ENCODE measurements around the gene RFX1.

RFX1 gene

DNA sequence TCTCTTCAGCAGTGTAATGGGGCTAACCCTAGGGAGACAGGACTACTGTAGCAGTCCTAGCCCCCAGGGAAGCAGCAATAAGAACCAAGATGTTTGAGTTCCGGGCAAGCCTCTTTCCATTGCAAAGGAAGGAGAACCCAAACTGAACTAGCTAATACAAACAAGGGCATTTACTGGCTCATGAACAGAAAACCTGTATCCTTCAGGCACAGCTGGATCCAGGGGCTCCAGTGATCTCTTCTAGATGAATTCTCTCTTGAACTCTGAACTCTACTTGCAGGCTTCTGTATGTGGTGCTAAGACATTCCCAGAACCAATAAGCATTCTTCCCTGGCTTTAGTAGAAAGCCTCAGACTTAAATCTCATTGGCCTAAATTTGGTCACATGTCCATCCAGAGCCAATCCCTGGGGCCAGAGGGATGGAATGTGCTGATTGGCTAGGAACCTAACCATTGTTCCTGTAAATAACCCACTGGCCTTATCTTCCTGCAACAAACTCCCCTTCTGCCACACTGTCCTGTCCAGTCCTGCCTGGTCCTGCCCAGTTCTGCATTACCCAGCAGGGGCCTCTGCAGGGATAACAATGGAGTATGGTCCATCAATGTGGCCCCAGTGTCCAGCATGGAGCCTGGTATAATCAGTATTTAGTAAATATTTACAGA lies 64.0 kb downstream of the RFX1 start:
- Histone ChIP-seq H3K4me3 (ENCODE audit: low read depth, low read length) (no peak overlapping the region), H2AFZ (no peak overlapping the region), H3K9ac (no peak overlapping the region), H3K9me3 (ENCODE audit: control insufficient read depth, low read length) (no peaks in the 10 kb centered on the region), H3K27me3 (ENCODE audit: control insufficient read depth, insufficient read depth, low read length) (no peaks in the 10 kb centered on the region), H3K79me2 (no peaks in the 10 kb centered on the region), H3K36me3 (ENCODE audit: control insufficient read depth, insufficient read depth, low read length) (no peaks in the 10 kb centered on the region), H3K4me2 (ENCODE audit: low read length) (no peak overlapping the region), H3K27ac (no peak overlapping the region), H3K4me1 (no peaks in the 10 kb centered on the region)
- no peak for TF ChIP-seq CTCF (IDR thresholded peaks at IDR 0.05)

DNA sequence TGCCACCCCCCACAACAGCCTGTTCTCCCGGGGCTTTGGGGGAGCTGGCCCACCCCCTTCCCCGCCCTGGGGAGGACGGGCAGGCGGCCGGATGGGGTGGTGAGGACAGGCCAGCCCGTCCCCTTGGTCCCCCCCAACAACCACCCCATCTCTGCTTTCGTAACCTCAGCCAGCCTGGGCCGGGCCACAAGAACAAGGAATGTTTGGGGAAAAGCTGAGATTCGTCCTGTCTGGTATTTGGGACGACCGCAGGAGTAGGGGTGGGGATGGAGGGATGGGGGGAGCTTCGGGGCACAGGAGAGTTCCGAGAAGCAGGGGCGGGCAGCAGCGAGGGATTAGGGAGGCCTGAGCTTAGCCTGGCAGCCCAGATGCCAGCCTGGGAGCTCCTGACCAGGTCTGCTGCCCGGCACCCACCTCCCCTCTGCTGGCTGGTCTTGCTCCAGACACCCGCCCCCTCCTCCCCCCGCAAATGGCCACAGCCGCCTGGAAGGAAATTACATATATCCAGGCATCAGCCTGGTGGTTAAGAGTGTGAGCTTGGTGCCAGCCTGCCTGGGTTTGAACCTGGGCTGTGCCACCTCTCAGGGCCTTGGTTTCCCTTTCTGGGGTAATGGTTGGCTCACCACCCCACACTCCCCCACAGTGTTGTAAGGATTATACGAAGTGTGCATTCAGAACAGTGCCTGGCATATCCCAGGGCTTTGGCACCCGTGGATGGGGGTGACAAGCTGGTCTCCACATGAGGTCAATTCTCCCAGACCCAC lies 67.6 kb downstream of the RFX1 start, which contains the start of gene PODNL1:
TSS of gene PODNL1 (minus strand) at position 117 of the 764 bp plus-strand sequence. CDS start 236 bp downstream, outside the sequence.
- H3K4me2 ChIP-seq (ENCODE audit: low read length): no peak within 1 kb of the TSS
- no peaks in the 10 kb centered on the region for H3K4me1 ChIP-seq
- no peak within 1 kb of the TSS for H3K4me3 ChIP-seq (ENCODE audit: low read depth, low read length)
- TF ChIP-seq CTCF (IDR thresholded peaks at IDR 0.05): no peak
- H3K9me3 ChIP-seq (ENCODE audit: control insufficient read depth, low read length): no peaks in the 10 kb centered on the region
- no peaks in the 10 kb centered on the region for H3K36me3 ChIP-seq (ENCODE audit: control insufficient read depth, insufficient read depth, low read length)
- peak within 1 kb of the TSS; percentile 17 for H2AFZ ChIP-seq
- H3K9ac ChIP-seq: no peak within 1 kb of the TSS
- H3K79me2 ChIP-seq: no peaks in the 10 kb centered on the region
- H3K27ac ChIP-seq: no peak within 1 kb of the TSS
- H3K27me3 ChIP-seq (ENCODE audit: control insufficient read depth, insufficient read depth, low read length): no peaks in the 10 kb centered on the region

DNA sequence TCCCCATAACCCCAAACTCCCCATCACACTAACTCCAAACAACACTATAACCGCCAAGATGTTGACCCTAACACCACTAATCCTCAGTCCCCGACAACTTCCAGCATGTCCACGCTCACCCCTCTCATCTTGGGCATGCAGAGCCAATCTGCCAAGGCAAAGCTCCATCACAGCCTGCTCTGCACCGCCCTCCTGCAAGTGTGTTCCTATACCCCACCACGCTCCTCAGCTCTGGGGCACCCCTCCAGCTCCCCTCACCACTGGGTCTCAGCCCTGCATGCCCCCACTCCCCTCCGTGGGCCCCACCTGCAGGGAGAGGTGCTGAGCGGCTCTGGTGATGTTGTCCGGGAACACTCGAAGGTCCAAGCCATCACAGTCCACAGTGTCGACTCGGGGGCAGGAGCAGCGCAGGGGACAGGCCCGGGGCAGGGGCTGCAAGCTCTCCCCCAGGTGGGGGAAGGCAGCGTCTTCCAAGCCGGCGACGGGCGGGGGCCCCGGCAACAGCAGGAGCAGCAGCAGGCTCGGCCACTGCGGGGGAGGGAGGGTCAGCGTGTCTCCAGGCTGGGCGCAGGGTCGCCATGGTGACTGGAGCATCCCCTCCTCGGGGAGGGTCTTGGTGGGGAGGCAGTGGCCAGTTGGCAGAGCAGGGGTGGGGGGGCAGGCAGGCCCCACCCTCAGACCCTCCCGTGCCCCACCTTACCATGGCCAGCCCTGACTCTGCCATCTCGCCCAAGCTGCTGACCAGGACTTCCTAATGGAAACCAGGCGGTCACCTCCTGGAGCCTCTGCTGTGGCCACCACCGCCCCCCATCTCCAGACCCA lies 68.4 kb downstream of the RFX1 start:
- TF ChIP-seq CTCF (IDR thresholded peaks at IDR 0.05): no peak
- Histone ChIP-seq H2AFZ (peak overlapping the region; percentile 17), H3K4me3 (ENCODE audit: low read depth, low read length) (no peak overlapping the region), H3K27ac (no peak overlapping the region), H3K4me1 (no peaks in the 10 kb centered on the region), H3K4me2 (ENCODE audit: low read length) (no peak overlapping the region), H3K9ac (no peak overlapping the region), H3K79me2 (no peaks in the 10 kb centered on the region), H3K9me3 (ENCODE audit: control insufficient read depth, low read length) (no peaks in the 10 kb centered on the region), H3K36me3 (ENCODE audit: control insufficient read depth, insufficient read depth, low read length) (no peaks in the 10 kb centered on the region), H3K27me3 (ENCODE audit: control insufficient read depth, insufficient read depth, low read length) (no peaks in the 10 kb centered on the region)

GRCh38 chr19:13935765-13936510 lies 70.2 kb downstream of the RFX1 start:
- no peaks in the 10 kb centered on the region for H3K79me2 ChIP-seq
- no peaks in the 10 kb centered on the region for H3K4me1 ChIP-seq
- H3K4me2 ChIP-seq (ENCODE audit: low read length): no peak overlapping the region
- no peaks in the 10 kb centered on the region for H3K27me3 ChIP-seq (ENCODE audit: control insufficient read depth, insufficient read depth, low read length)
- H3K9me3 ChIP-seq (ENCODE audit: control insufficient read depth, low read length): no peaks in the 10 kb centered on the region
- no peak overlapping the region for H3K27ac ChIP-seq
- TF ChIP-seq CTCF (IDR thresholded peaks at IDR 0.05): no peak
- no peak overlapping the region for H3K9ac ChIP-seq
- no peak overlapping the region for H2AFZ ChIP-seq
- no peaks in the 10 kb centered on the region for H3K36me3 ChIP-seq (ENCODE audit: control insufficient read depth, insufficient read depth, low read length)
- no peak overlapping the region for H3K4me3 ChIP-seq (ENCODE audit: low read depth, low read length)
